Hypothalamus (tissue), 51 donors: ENCODE results near the gene RASSF5.

Experiments
- DNase-seq, 51 donors: peaks; one replicate each; lab custom pipeline; 2025; lab: John Stamatoyannopoulos, UW

The RASSF5 gene

GRCh38 chr1:206507284-206508129 is at the start of gene RASSF5:
Gene RASSF5 (plus strand): TSS chr1:206507531. CDS start chr1:206507603, 72 bp downstream.
- DNase-seq, result peak in 39 of 51 donors; percentile 8 to 77 (median 40)

GRCh38 chr1:206459703-206460102 is 47.6 kb upstream of the RASSF5 start:
- no peak for DNase-seq

GRCh38 chr1:206460836-206461426 is 46.4 kb upstream of the RASSF5 start:
- DNase-seq, result no peak

- DNase-seq, result peak in 34 of 51 donors; percentile 7 to 83 (median 43)
These were observed 45.5 kb upstream of the RASSF5 start for GRCh38 chr1:206461602-206462455.

- DNase-seq, result no peak
These were observed 44.2 kb upstream of the RASSF5 start for GRCh38 chr1:206463137-206463536.

- no peak for DNase-seq
These were observed 43.4 kb upstream of the RASSF5 start for GRCh38 chr1:206463911-206464310.

GRCh38 chr1:206464456-206464964 is 42.8 kb upstream of the RASSF5 start:
- peak in 21 of 51 donors; percentile 10 to 76 (median 34) for DNase-seq

GRCh38 chr1:206465951-206466350 is 41.4 kb upstream of the RASSF5 start:
- no peak for DNase-seq

GRCh38 chr1:206466840-206467649 is 40.3 kb upstream of the RASSF5 start:
- peak in 1 of 51 donors; percentile 36 for DNase-seq

GRCh38 chr1:206467915-206468314 is 39.4 kb upstream of the RASSF5 start:
- peak in 33 of 51 donors; percentile 13 to 59 (median 29) for DNase-seq

- no peak for DNase-seq
These were observed 38.8 kb upstream of the RASSF5 start for GRCh38 chr1:206468571-206468970.

GRCh38 chr1:206469411-206469932 is 37.9 kb upstream of the RASSF5 start:
- DNase-seq, result no peak

- peak in 31 of 51 donors; percentile 8 to 71 (median 34) for DNase-seq
These were observed 37.2 kb upstream of the RASSF5 start, which contains the start of gene IKBKE for GRCh38 chr1:206469933-206470691. Gene IKBKE (plus strand): TSS chr1:206470476. CDS start chr1:206473228, 2,752 bp downstream.

- DNase-seq, result no peak
These were observed 36.5 kb upstream of the RASSF5 start for GRCh38 chr1:206470692-206471414.

GRCh38 chr1:206471415-206471801 is 35.9 kb upstream of the RASSF5 start:
- no peak for DNase-seq

- DNase-seq, result no peak
These were observed 35.3 kb upstream of the RASSF5 start for GRCh38 chr1:206472024-206472423.

GRCh38 chr1:206472454-206472853 is 34.9 kb upstream of the RASSF5 start:
- DNase-seq, result peak in 4 of 51 donors; percentile 9 to 30 (median 11)

GRCh38 chr1:206472886-206473285 is 34.4 kb upstream of the RASSF5 start:
- no peak for DNase-seq
